Natural killer cell (primary cell): ENCODE measurements around the gene CLNK. TPM values are rescaled to one million over a fixed set of nuclear protein-coding genes. Genes with fewer than 3 reads are reported as not detected.

Experiments used
- ATAC-seq, 3 donors: fragments of 150-1000 bp in 2 of 3; fragments of 200-7000 bp in 1 of 3; cut with Tn5 transposase; 1 replicate in 1 of 3; 2 replicates in 2 of 3; pipeline ENCODE4 v1.10.0; 2021; ENCODE audit warnings: mild to moderate bottlenecking in 2 of 3, moderate library complexity in 2 of 3
- DNase-seq, 2 donors: peaks; one replicate each; pipeline versions ENCODE4 v3.0.0 to v3.0.0-alpha.2; 2013 to 2021; ENCODE audit warnings: mixed read lengths in 1 of 2
- H3K27ac ChIP-seq: one replicate; pipeline ENCODE4 v1.5.1; 2013; ENCODE audit warnings: mild to moderate bottlenecking, low read length
- H3K27me3 ChIP-seq: one replicate; pipeline ENCODE4 v1.6.1; 2013; ENCODE audit warnings: low read length; ENCODE audit not compliant: control insufficient read depth, insufficient read depth
- H3K36me3 ChIP-seq: one replicate; pipeline ENCODE4 v1.6.1; 2013; ENCODE audit warnings: low read length; ENCODE audit not compliant: control insufficient read depth, insufficient read depth
- H3K4me1 ChIP-seq: one replicate; pipeline ENCODE4 v1.6.1; 2013; ENCODE audit warnings: low read length; ENCODE audit not compliant: control insufficient read depth, insufficient read depth
- H3K4me3 ChIP-seq: one replicate; pipeline ENCODE4 v1.5.1; 2013; ENCODE audit warnings: low read length
- H3K9me3 ChIP-seq: one replicate; pipeline ENCODE4 v1.6.1; 2013; ENCODE audit warnings: low read length; ENCODE audit not compliant: control insufficient read depth, insufficient read depth
- H3K27ac Mint-ChIP-seq, 2 donors: one replicate each; pipeline ENCODE4 v1.8.0; 2022; ENCODE audit warnings: mild to moderate bottlenecking in 2 of 2, mixed read lengths in 2 of 2, moderate library complexity in 1 of 2
- H3K27me3 Mint-ChIP-seq, 2 donors: one replicate each; pipeline ENCODE4 v1.8.0; 2022; ENCODE audit warnings: low read depth in 2 of 2, mixed read lengths in 2 of 2
- H3K36me3 Mint-ChIP-seq: one replicate; pipeline ENCODE4 v1.8.0; 2022; ENCODE audit warnings: mixed read lengths
- H3K4me1 Mint-ChIP-seq, 2 donors: one replicate each; pipeline ENCODE4 v1.8.0; 2022; ENCODE audit warnings: mixed read lengths in 2 of 2
- H3K4me3 Mint-ChIP-seq: one replicate; pipeline ENCODE4 v1.8.0; 2022; ENCODE audit warnings: mild to moderate bottlenecking, moderate library complexity, mixed read lengths
- H3K9me3 Mint-ChIP-seq, 2 donors: one replicate each; pipeline ENCODE4 v1.8.0; 2022; ENCODE audit warnings: mixed read lengths in 2 of 2
- CTCF ChIP-seq: fragments of 200-600 bp; IDR thresholded peaks from one replicate; pipeline ENCODE4 v1.8.0; 2022; ENCODE audit warnings: antibody characterized with exemption
- WGBS: methylation state at CpG from one replicate; pipeline ENCODE4 v1.1.7; 2013; ENCODE audit warnings: missing lambda C conversion rate; ENCODE audit not compliant: insufficient coverage; 5-methylcytosine and 5-hydroxymethylcytosine counted together
- intact Hi-C: fragments of 100-400 bp; cut with micrococcal nuclease; formaldehyde crosslinking; loops from one replicate; pipeline ENCODE4 v1.14.2; 2022
- total RNA-seq, 4 donors: library from RNA; stranded (reverse); fragments of 120-200 nt in 1 of 4; gene quantifications; one replicate each; pipeline versions ENCODE4 v1.2.3 to v1.2.4, GENCODE V29; 2013 to 2022

CLNK gene
- total RNA-seq, 3 donors from 2014 or later (not counting 1 experiment from before 2014, with no cell fraction given) = 1.00 to 1.1 (median 1.0) TPM

GRCh38 chr4:10552591-10553280 is 131.8 kb downstream of the CLNK start:
- Mint-ChIP-seq H3K36me3 (no peaks in the 10 kb centered on the region), H3K4me3 (no peak overlapping the region), H3K27me3 (peaks cover 0 to 5% of the 10 kb centered on the region in 2 donors), H3K9me3 (no peaks in the 10 kb centered on the region), H3K27ac (no peak overlapping the region), H3K4me1 (peaks cover 8% of the 10 kb centered on the region in 2 donors)
- no peak for ATAC-seq
- Histone ChIP-seq H3K36me3 (no peaks in the 10 kb centered on the region), H3K9me3 (no peaks in the 10 kb centered on the region), H3K4me1 (no peaks in the 10 kb centered on the region), H3K4me3 (no peak overlapping the region), H3K27ac (no peak overlapping the region), H3K27me3 (no peaks in the 10 kb centered on the region)
- intact Hi-C loops = loop anchor here (10.0 kb wide), 1 partner anchor 872 kb away; the partner anchor contains the start of gene HS3ST1
- no peak for DNase-seq
- WGBS = 80% methylated on average over 10 of the region's 13 CpGs
- no peak for TF ChIP-seq CTCF

GRCh38 chr4:10535912-10536311 is 148.7 kb downstream of the CLNK start:
- intact Hi-C loops = loop anchor here (5.0 kb wide), 1 partner anchor 769 kb away; no protein-coding TSS in a partner anchor
- no peaks in the 10 kb centered on the region for H3K4me1 ChIP-seq
- DNase-seq = no peak
- H3K9me3 ChIP-seq = no peaks in the 10 kb centered on the region
- H3K4me3 ChIP-seq = no peak overlapping the region
- Mint-ChIP-seq H3K9me3 (no peaks in the 10 kb centered on the region), H3K36me3 (no peaks in the 10 kb centered on the region), H3K4me3 (no peak overlapping the region), H3K4me1 (no peaks in the 10 kb centered on the region), H3K27ac (no peak overlapping the region), H3K27me3 (peaks cover 0 to 3% of the 10 kb centered on the region in 2 donors)
- no peak for TF ChIP-seq CTCF
- no peaks in the 10 kb centered on the region for H3K36me3 ChIP-seq
- no peak overlapping the region for H3K27ac ChIP-seq
- ATAC-seq = no peak
- no peaks in the 10 kb centered on the region for H3K27me3 ChIP-seq
- WGBS = 76% methylated on average over 5 of the region's 5 CpGs

GRCh38 chr4:10534820-10535219 is 149.7 kb downstream of the CLNK start:
- DNase-seq (no peak), ATAC-seq (no peak)
- Histone ChIP-seq H3K36me3 (no peaks in the 10 kb centered on the region), H3K9me3 (no peaks in the 10 kb centered on the region), H3K27me3 (no peaks in the 10 kb centered on the region), H3K4me3 (no peak overlapping the region), H3K27ac (no peak overlapping the region), H3K4me1 (no peaks in the 10 kb centered on the region)
- intact Hi-C loops = loop anchor here (5.0 kb wide), 1 partner anchor 768 kb away; no protein-coding TSS in a partner anchor
- TF ChIP-seq CTCF = no peak
- 92% methylated on average over 4 of the region's 6 CpGs for WGBS
- H3K36me3 Mint-ChIP-seq = no peaks in the 10 kb centered on the region
- no peak overlapping the region for H3K27ac Mint-ChIP-seq
- H3K4me1 Mint-ChIP-seq = no peaks in the 10 kb centered on the region
- H3K9me3 Mint-ChIP-seq = no peaks in the 10 kb centered on the region
- H3K27me3 Mint-ChIP-seq = peaks cover 0 to 3% of the 10 kb centered on the region in 2 donors
- no peak overlapping the region for H3K4me3 Mint-ChIP-seq

- ATAC-seq (no peak), DNase-seq (no peak)
- H3K4me1 Mint-ChIP-seq = no peaks in the 10 kb centered on the region
- 88% methylated on average over 1 of the region's 2 CpGs for WGBS
- Histone ChIP-seq H3K36me3 (no peaks in the 10 kb centered on the region), H3K27me3 (no peaks in the 10 kb centered on the region), H3K4me3 (no peak overlapping the region), H3K4me1 (no peaks in the 10 kb centered on the region), H3K27ac (no peak overlapping the region), H3K9me3 (no peaks in the 10 kb centered on the region)
- H3K36me3 Mint-ChIP-seq = no peaks in the 10 kb centered on the region
- no peak overlapping the region for H3K27ac Mint-ChIP-seq
- H3K9me3 Mint-ChIP-seq = no peaks in the 10 kb centered on the region
- no peaks in the 10 kb centered on the region for H3K27me3 Mint-ChIP-seq
- H3K4me3 Mint-ChIP-seq = no peak overlapping the region
- TF ChIP-seq CTCF = no peak
- intact Hi-C loops = no loop called here
Observed at GRCh38 chr4:10532155-10532554, 152.4 kb downstream of the CLNK start.
